NCI-H128 (cell line): ENCODE results near the gene INTS11.

Experiments used
- DNase-seq: peaks from one replicate; lab custom pipeline; 2025; ENCODE audit not compliant: unreplicated experiment; lab: John Stamatoyannopoulos, UW

INTS11 gene

GRCh38 chr1:1287288-1288110, 37.0 kb downstream of the INTS11 start:
- no peak for DNase-seq

- DNase-seq, result no peak
These were observed 37.9 kb downstream of the INTS11 start for GRCh38 chr1:1286313-1287261.

- no peak for DNase-seq
These were observed 38.7 kb downstream of the INTS11 start for GRCh38 chr1:1285611-1286311.

GRCh38 chr1:1285102-1285571, 39.3 kb downstream of the INTS11 start:
- no peak for DNase-seq

- no peak for DNase-seq
These were observed 40.0 kb downstream of the INTS11 start for GRCh38 chr1:1284221-1285101.

GRCh38 chr1:1283821-1284220, 40.6 kb downstream of the INTS11 start:
- no peak for DNase-seq

- DNase-seq, result no peak
These were observed 41.5 kb downstream of the INTS11 start for GRCh38 chr1:1282998-1283397.

GRCh38 chr1:1281533-1282321, 42.7 kb downstream of the INTS11 start:
- DNase-seq, result no peak

GRCh38 chr1:1280782-1281481, 43.5 kb downstream of the INTS11 start:
- DNase-seq, result no peak

GRCh38 chr1:1279028-1279427, 45.4 kb downstream of the INTS11 start:
- no peak for DNase-seq

- no peak for DNase-seq
These were observed 45.8 kb downstream of the INTS11 start for GRCh38 chr1:1278620-1279019.

- no peak for DNase-seq
These were observed 48.6 kb downstream of the INTS11 start for GRCh38 chr1:1275836-1276235.

GRCh38 chr1:1274931-1275431, 49.5 kb downstream of the INTS11 start:
- DNase-seq, result no peak

- DNase-seq, result no peak
These were observed 50.0 kb downstream of the INTS11 start for GRCh38 chr1:1274299-1274930.

- peak; percentile 49 for DNase-seq
These were observed 50.8 kb downstream of the INTS11 start, which contains the start of gene UBE2J2 for GRCh38 chr1:1273512-1274298. Gene UBE2J2, minus strand, starts transcription at chr1:1273854. Its CDS starts 5,862 bp downstream, at chr1:1267992.

GRCh38 chr1:1273209-1273511, 51.3 kb downstream of the INTS11 start:
- DNase-seq, result no peak
